PFSK-1 (cell line): ENCODE data around the gene ITGA11.

Source experiments
- FOXP2 ChIP-seq: optimal IDR thresholded peaks from 2 replicates; pipeline ENCODE3; 2011; ENCODE audit warnings: borderline replicate concordance, control low read depth, inconsistent platforms; ENCODE audit not compliant: insufficient read depth; ENCODE audit errors: extremely low read length, extremely low read depth
- POLR2AphosphoS5 ChIP-seq: IDR thresholded peaks from 2 replicates; pipeline ENCODE4 v1.6.1; 2012; ENCODE audit warnings: low read depth, mild to moderate bottlenecking, control low read depth, low read length, moderate library complexity
- REST ChIP-seq, 2 experiments: IDR thresholded peaks; 2 replicates each; pipeline versions ENCODE4 v1.6.1 to v1.8.0; 2011 to 2012; ENCODE audit warnings: low read depth in 2 of 2, low read length in 2 of 2, control low read depth in 1 of 2, inconsistent platforms in 1 of 2, mild to moderate bottlenecking in 1 of 2, moderate library complexity in 1 of 2; ENCODE audit not compliant: insufficient read depth in 1 of 2
- SIN3A ChIP-seq: IDR thresholded peaks from 2 replicates; pipeline ENCODE4 v1.6.1; 2012; ENCODE audit warnings: mild to moderate bottlenecking, low read length, moderate library complexity, borderline replicate concordance; ENCODE audit not compliant: insufficient read depth
- TAF1 ChIP-seq: IDR thresholded peaks from 2 replicates; pipeline ENCODE4 v1.6.1; 2012; ENCODE audit warnings: low read length, control low read depth, borderline replicate concordance; ENCODE audit not compliant: insufficient read depth

Gene ITGA11

GRCh38 chr15:68265674-68266073, 166.3 kb downstream of the ITGA11 start:
- TF ChIP-seq FOXP2 = no peak
- TF ChIP-seq POLR2AphosphoS5 = no peak
- no peak for TF ChIP-seq TAF1
- TF ChIP-seq SIN3A = no peak
- TF ChIP-seq REST (IDR thresholded peaks at IDR 0.05; ENCODE audit: insufficient read depth in 1 of 2, low read depth in 2 of 2, low read length in 2 of 2) = no peak

DNA sequence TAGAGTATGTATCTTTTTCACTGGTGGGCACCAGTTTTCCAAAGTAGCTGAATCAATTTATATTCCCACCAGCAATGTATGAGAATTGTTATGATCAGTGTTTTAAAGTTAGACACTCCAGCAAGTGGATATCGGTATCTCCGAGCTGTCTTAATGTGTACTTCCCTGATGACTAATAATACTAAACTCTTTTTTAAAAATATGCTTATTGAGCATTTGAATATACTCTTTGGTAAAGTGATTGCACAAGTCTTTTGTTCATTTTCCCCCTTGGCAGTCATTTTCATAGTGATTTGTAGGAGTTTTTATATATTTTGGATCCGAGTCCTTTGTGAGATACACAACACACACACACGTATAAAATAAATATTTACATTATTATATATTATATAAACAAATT, 166.9 kb downstream of the ITGA11 start:
- TF ChIP-seq POLR2AphosphoS5 (no peak), SIN3A (no peak), TAF1 (no peak), FOXP2 (no peak), REST (IDR thresholded peaks at IDR 0.05; ENCODE audit: insufficient read depth in 1 of 2, low read depth in 2 of 2, low read length in 2 of 2) (no peak)

DNA sequence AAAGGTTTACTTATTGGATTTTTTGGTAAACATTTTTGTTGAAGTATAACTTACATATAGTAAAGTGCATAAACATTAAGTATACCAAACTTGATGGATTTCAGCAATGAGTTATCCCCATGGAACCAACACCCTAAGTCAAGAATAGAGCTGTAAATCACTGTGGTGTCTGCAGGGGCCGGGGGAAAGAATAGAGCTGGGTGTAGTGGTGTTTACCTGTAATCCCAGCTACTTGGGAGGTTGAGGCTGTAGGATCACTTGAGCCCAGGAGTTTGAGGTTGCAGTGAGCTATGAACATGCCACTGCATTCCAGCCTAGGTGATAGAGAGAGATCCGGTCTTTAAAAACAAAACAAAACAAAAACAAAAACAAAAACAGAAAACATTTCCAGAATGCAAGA, 167.7 kb downstream of the ITGA11 start:
- TF ChIP-seq POLR2AphosphoS5 (no peak), REST (IDR thresholded peaks at IDR 0.05; ENCODE audit: insufficient read depth in 1 of 2, low read depth in 2 of 2, low read length in 2 of 2) (no peak), TAF1 (no peak), FOXP2 (no peak), SIN3A (no peak)

GRCh38 chr15:68262514-68263356, 169.2 kb downstream of the ITGA11 start:
- TF ChIP-seq POLR2AphosphoS5 (no peak), SIN3A (no peak), TAF1 (no peak), REST (IDR thresholded peaks at IDR 0.05; ENCODE audit: insufficient read depth in 1 of 2, low read depth in 2 of 2, low read length in 2 of 2) (no peak), FOXP2 (no peak)
